HEK293T (cell line): Measurements from ENCODE around the gene IER5.

Experiments
- ARNT ChIP-seq: fragments of 450-650 bp; IDR thresholded peaks from 2 replicates; pipeline ENCODE4 v1.6.1; 2017; ENCODE audit warnings: mild to moderate bottlenecking
- BHLHE40 ChIP-seq: fragments of 450-650 bp; IDR thresholded peaks from 2 replicates; pipeline ENCODE4 v1.6.1; 2016; ENCODE audit warnings: mild to moderate bottlenecking, moderate library complexity, borderline replicate concordance
- ELF4 ChIP-seq: fragments of 450-650 bp; IDR thresholded peaks from 2 replicates; pipeline ENCODE4 v1.6.1; 2017; ENCODE audit warnings: antibody characterized with exemption
- FOXA1 ChIP-seq: fragments of 450-650 bp; IDR thresholded peaks from 2 replicates; pipeline ENCODE4 v1.6.1; 2016; ENCODE audit warnings: mild to moderate bottlenecking
- FOXK2 ChIP-seq: fragments of 450-650 bp; IDR thresholded peaks from 2 replicates; pipeline ENCODE4 v1.6.1; 2016; ENCODE audit warnings: mild to moderate bottlenecking
- HDGF ChIP-seq: fragments of 450-650 bp; IDR thresholded peaks from 2 replicates; pipeline ENCODE4 v1.6.1; 2017; ENCODE audit warnings: antibody characterized with exemption, borderline replicate concordance
- LEF1 ChIP-seq: fragments of 450-650 bp; IDR thresholded peaks from 2 replicates; pipeline ENCODE4 v1.6.1; 2017; ENCODE audit warnings: mild to moderate bottlenecking, borderline replicate concordance
- NFRKB ChIP-seq: fragments of 450-650 bp; IDR thresholded peaks from 2 replicates; pipeline ENCODE4 v1.6.1; 2016; ENCODE audit warnings: mild to moderate bottlenecking, moderate library complexity
- SP1 ChIP-seq: fragments of 450-650 bp; IDR thresholded peaks from 2 replicates; pipeline ENCODE4 v1.6.1; 2017
- TARDBP ChIP-seq: fragments of 450-650 bp; IDR thresholded peaks from 2 replicates; pipeline ENCODE4 v1.6.1; 2016

GRCh38 chr1:181089017-181089675 is 646 bp downstream of the IER5 start:
- TF ChIP-seq SP1 (no peak), FOXK2 (no peak), FOXA1 (no peak), TARDBP (no peak), NFRKB (no peak), BHLHE40 (no peak), LEF1 (0 out of 2 replicates have a peak, but pooled peaks have one; percentile 71), HDGF (no peak), ELF4 (no peak), ARNT (no peak)
